HG03039 (cell line): ENCODE data around the gene NDUFAF4.
A peak's percentile ranks its signal among the peaks of the same experiment; 100 is the strongest.

ENCODE experiments used
- ATAC-seq: cut with Tn5 transposase; IDR thresholded peaks from one replicate; pipeline ENCODE4 v1.9.1; 2021; ENCODE audit warnings: mild to moderate bottlenecking, moderate library complexity; ENCODE audit not compliant: unreplicated experiment

NDUFAF4 gene

DNA sequence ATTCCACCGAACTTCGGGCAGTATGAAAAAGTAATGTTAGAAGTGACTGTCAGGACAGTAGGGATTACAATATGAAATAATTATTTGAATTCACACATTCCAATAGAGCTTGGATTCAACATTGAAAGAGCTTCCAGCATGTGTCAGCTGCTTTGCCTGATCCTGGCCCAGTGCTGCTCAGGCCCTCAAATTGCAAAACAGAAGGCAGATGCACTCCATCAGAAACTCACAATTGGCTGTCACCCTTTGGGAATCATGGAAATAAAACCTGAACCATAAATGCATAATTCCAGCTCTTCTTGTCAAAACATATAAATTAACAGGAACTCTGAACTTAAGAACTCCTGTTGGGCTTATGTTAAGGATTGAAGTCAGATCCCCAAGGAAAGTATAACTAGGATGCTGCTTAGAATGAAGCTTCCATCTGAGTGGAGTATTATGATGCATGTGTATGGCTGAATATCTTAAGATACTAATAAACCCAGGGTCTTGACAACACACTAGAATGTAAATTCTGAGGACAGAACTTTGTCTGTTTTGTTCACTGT lies 1.8 kb upstream of the NDUFAF4 start:
- ATAC-seq, result no peak

DNA sequence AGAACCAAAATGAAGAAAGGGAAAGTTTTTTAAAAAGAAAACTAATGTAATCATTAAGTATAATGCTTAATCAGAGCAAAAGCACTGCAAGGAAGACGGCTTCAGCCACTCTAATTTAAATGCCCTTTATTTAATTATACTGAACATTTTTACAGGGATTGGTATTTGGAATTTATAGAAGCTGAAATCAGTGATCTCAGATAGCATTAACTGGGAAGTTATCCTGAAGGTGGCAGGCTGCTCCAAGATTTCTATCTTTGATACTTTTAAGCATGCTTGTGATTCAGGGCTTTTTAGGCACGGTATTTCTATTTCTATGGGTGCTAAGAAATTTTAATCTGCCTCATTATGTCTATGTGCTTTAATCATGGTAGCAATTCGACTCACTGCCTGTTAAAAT lies 1.3 kb upstream of the NDUFAF4 start:
- no peak for ATAC-seq

DNA sequence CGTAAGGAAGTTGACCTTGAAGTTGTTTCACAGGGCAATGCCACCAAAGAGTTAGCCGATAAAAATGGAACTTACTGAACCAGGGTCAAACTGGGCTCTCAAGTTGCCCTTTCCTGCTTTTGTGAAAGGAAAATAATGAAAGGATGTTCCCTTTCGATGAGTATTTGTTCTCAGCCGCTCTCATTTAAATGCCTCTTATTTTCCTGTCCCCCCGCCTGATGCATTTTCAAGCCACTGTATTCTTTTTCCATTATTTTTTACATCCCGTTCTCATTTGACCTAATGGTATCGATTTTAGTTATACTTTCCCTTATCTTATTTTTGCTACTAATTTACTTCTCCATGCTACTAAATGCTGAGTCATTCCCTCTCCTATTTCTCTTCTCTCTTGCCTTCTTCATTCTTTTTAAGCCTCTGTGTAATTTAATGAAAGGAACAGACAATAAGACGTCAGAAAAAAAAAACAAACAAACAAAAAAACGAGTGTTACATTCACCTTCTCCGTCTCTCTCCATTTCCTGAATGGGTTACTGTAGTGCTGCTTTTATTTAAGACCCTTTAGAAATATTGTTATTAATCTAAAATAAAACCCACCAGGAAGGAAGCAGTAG lies 655 bp upstream of the NDUFAF4 start:
- no peak for ATAC-seq

GRCh38 chr6:96889146-96889545 lies 8.5 kb downstream of the NDUFAF4 start:
- no peak for ATAC-seq

DNA sequence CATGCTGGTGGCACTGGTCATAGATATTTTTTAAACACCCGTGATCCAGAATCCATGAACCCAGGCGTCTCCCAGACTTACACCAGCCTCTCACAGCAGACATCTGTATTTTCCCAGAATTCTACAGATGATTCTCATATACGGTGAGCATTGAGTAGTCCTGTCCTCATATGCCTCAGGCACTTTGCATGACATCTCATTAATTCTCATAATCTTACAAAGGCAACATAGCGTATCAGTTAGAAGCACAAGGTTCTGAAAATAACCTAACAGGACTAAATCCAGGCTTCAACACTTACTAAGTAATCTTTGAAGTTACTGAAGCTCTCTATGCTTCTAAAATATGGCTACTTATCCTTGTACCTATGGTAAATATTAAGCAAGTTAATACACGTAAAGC lies 8.9 kb downstream of the NDUFAF4 start:
- ATAC-seq, result no peak

- no peak for ATAC-seq
Observed at GRCh38 chr6:96886519-96886918, 11.2 kb downstream of the NDUFAF4 start.

GRCh38 chr6:96885187-96885631 lies 12.5 kb downstream of the NDUFAF4 start:
- peak; percentile 90 for ATAC-seq

- ATAC-seq, result no peak
Observed at GRCh38 chr6:96878143-96878542, 19.5 kb downstream of the NDUFAF4 start.

- no peak for ATAC-seq
Observed at GRCh38 chr6:96876886-96877545, 20.7 kb downstream of the NDUFAF4 start.

- no peak for ATAC-seq
Observed at GRCh38 chr6:96872976-96873375, 24.7 kb downstream of the NDUFAF4 start.

DNA sequence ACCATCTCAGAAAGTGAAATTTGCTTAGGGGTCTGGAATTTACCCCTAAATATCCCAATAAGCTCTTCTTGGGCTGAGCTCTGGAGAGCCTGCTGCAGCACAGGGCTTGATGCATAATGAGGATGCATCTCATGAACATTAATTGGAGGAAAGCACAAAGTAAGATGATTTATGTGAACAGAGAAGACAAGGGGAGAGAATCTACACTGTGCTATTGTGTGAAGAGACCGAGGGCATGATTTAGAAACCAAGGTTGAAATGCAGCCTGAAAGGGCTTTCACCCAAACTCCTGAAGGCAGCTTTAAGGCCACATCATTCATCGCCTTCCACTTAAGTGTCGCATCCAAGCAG lies 32.7 kb downstream of the NDUFAF4 start:
- ATAC-seq, result no peak

GRCh38 chr6:96864216-96865054 lies 33.3 kb downstream of the NDUFAF4 start:
- ATAC-seq, result no peak

DNA sequence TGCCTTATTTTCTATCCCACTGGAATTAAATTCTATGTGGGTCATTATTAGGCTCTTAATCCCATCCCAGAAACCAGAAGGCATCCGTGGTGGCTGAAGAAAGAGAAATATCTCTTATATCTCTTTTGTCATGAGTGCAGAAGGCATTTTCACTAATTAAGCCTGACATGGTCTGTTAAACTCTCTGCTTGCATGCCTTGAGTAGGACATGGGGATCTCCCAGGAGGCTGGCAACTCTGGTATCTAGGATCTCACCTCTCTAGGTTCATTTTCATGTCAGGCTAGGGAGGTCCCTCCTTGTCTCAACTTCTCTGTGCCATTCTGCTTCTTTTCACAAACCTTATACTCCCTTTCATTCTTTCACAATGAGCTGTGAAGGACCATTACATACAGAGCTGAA lies 35.1 kb downstream of the NDUFAF4 start:
- no peak for ATAC-seq

DNA sequence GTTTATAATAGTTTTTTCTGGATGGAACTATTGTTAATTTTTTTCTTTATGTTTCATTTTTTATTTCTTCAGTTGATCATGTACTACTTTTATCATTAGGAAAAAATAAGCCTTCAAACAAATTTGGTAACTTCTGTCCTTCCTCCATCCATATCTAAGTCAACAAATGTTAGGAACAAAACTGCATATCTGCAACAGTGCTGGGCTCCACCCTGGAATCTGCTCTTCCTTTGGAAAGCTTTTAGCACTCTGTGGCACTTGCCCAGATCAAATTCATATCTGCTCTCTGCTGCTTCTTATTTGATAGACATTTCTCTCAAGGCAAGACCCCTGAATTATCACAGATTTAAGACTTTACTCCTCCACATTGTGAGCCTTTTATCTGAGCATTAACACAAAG lies 36.1 kb downstream of the NDUFAF4 start:
- ATAC-seq, result no peak

DNA sequence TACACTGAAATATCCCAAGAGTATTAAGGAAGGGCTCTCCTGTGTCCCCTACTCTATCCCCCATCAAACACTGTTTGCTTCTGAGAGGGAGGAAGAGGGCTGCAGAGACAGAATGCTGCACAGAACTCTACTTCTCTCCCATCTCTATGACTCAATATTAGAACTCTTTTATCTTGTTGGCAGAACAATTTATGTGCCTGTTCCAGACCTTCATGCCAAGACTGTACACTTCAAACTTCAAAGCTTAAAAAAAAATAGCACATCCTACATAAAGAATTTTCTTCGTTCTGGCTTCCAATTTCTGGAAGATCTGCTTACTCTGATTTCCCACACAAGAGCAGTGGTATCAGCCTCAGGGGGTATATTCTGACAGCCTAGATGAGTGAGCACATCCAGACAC lies 40.8 kb downstream of the NDUFAF4 start:
- ATAC-seq, result no peak

DNA sequence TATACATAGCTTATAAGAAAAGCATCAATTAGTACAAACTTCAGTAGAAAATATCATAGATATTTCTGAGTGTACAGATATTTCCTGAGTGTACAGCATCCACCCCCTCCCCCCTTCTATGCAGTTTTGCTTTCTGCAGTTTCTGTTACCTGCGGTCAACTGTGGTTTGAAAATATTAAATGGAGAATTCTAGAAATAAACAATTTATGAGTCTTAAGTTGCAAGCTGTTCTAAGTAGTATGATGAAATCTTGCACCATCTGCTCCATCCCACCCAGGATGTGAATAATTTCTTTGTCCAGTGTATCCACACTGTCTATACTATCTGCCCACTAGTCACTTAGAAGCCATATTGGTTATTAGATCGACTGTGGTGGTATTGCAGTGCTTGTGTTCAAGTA lies 44.6 kb downstream of the NDUFAF4 start:
- ATAC-seq, result no peak

DNA sequence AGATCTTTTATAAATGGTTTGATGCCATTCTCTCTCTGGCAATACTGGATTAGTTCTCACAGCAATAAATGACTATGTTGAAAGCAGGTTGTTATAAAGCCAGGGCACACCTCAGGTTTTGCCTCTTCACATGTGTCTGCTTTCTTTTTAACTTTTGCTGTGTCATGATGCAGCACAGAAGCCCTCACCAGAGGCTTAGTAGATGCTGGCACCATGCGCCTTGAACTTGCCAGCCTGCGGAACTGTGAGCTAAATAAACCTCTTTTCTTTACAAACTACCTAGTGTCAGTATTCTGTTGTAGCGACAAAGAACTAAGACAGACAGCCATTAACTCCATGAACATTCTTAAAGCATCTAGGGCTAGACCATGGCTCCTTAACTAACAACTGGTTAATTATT lies 45.1 kb downstream of the NDUFAF4 start:
- no peak for ATAC-seq

DNA sequence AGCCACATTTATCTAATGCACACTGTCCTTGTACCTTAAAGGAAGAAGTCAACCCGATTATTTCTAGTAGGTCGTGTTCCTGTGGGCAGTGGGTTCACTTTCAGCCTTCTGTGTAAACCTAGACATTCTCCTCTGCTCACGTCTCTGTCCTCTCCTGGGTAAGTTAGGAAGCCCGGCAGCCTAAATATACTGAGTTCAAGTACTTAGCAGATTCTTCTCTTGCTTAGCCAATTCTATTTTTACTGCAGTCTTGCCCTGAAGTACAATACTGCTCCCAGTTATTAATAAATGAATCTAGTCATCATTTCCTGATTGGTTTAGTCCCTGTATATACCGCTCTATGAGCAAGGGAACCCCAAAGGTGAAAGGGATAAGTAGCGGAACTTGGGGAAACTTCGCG lies 45.8 kb downstream of the NDUFAF4 start:
- ATAC-seq, result no peak

DNA sequence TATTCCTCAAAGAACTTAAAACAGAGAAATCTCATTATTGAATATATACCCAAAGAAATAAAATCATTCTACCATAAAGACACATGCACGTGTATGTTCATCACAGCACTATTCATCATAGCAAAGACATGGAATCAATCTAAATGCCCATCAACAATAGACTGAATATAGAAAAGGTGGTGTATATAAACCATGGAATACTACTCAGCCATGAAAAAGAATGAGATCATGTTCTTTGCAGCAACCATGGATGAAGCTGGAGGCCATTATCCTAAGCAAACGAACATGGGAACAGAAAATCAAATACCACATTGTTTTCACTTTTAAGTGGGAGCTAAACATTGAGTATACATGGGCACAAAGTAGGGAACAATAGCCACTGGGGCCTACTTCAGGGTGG lies 48.1 kb downstream of the NDUFAF4 start:
- ATAC-seq, result no peak

DNA sequence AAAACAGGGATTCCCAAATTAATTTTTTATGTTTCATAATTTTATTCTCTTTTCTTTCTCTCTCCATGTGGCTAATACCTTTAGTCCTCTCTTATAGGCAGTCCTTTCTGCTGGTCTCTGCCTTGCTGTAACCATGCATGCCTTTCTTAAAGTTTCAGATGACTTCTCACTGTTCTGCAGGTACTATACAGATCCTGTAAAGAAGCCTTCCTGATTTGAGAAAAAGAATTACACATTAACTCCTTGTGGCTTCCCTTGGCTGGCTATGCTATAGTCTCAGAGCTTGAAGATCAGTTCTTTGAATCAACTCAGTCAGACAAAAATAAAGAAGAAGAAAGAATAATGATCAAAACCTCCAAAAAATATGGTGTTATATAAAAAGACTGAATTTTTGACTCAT lies 53.2 kb downstream of the NDUFAF4 start:
- no peak for ATAC-seq

GRCh38 chr6:96841345-96841744 lies 56.3 kb downstream of the NDUFAF4 start:
- ATAC-seq, result no peak
